ENCODE data around the gene AGAP2. TPM values are rescaled to one million over a fixed set of nuclear protein-coding genes. Genes with fewer than 3 reads are reported as not detected.
A peak's percentile ranks its signal among the peaks of the same experiment; 100 is the strongest.

The AGAP2 gene
- total and polyA plus RNA-seq, 2 of the 13 experiments (the other 11 are each of a cell fraction or from before 2014, with no cell fraction given), result 0.38 to 0.45 TPM

GRCh38 chr12:57726151-57726883 lies 12.2 kb downstream of the AGAP2 start (continued):
- TF ChIP-seq HINFP (CRISPR knock-in tag; IDR thresholded peaks at IDR 0.05; ENCODE audit: low read depth), result 0 out of 2 replicates have a peak, but pooled peaks have one; percentile 34
- no peak for TF ChIP-seq ZMAT5 (CRISPR knock-in tag; IDR thresholded peaks at IDR 0.05; ENCODE audit: borderline replicate concordance, low read depth)
- no peak for TF ChIP-seq RCOR2 (CRISPR knock-in tag; IDR thresholded peaks at IDR 0.05)
- 0 out of 2 replicates have a peak, but pooled peaks have one; percentile 11 for TF ChIP-seq ZBTB2 (CRISPR knock-in tag; IDR thresholded peaks at IDR 0.05; ENCODE audit: low read depth)
- no peak for TF ChIP-seq BRF2 (CRISPR knock-in tag; IDR thresholded peaks at IDR 0.05)
- TF ChIP-seq TEAD2 (CRISPR knock-in tag; IDR thresholded peaks at IDR 0.05), result no peak
- TF ChIP-seq KMT2B (CRISPR knock-in tag; IDR thresholded peaks at IDR 0.05), result 0 out of 2 replicates have a peak, but pooled peaks have one; percentile 29
- no peak for TF ChIP-seq ZNF772 (CRISPR knock-in tag; IDR thresholded peaks at IDR 0.05)
- TF ChIP-seq HMGXB4 (CRISPR knock-in tag; IDR thresholded peaks at IDR 0.05; ENCODE audit: borderline replicate concordance in 1 of 2, low read depth in 1 of 2), result peak; percentile 81 to 96
- no peak for TF ChIP-seq LCORL (IDR thresholded peaks at IDR 0.05)
- 0 out of 2 replicates have a peak, but pooled peaks have one; percentile 16 for TF ChIP-seq LCORL (CRISPR knock-in tag; IDR thresholded peaks at IDR 0.05)
- TF ChIP-seq ZNF142 (CRISPR knock-in tag; IDR thresholded peaks at IDR 0.05), result no peak
- TF ChIP-seq ZNF329 (CRISPR knock-in tag; IDR thresholded peaks at IDR 0.05; ENCODE audit: low read depth), result no peak
- TF ChIP-seq DMAP1 (CRISPR knock-in tag; IDR thresholded peaks at IDR 0.05), result peak; percentile 39; the same call in 1 of the 2 replicates
- TF ChIP-seq HOXA3 (CRISPR knock-in tag; IDR thresholded peaks at IDR 0.05), result no peak
- no peak for TF ChIP-seq ETV6 (CRISPR knock-in tag; conservative IDR thresholded peaks at IDR 0.05)
- no peak for TF ChIP-seq ZFP62 (CRISPR knock-in tag; IDR thresholded peaks at IDR 0.05)
